ENCODE data around the gene ARHGEF5. TPM values are rescaled to one million over a fixed set of nuclear protein-coding genes. Genes with fewer than 3 reads are reported as not detected.

Gene ARHGEF5
- total and polyA plus RNA-seq, 2 of the 4 experiments (the other 2 are of a cell fraction) = under 0.01 to 0.19 TPM

DNA sequence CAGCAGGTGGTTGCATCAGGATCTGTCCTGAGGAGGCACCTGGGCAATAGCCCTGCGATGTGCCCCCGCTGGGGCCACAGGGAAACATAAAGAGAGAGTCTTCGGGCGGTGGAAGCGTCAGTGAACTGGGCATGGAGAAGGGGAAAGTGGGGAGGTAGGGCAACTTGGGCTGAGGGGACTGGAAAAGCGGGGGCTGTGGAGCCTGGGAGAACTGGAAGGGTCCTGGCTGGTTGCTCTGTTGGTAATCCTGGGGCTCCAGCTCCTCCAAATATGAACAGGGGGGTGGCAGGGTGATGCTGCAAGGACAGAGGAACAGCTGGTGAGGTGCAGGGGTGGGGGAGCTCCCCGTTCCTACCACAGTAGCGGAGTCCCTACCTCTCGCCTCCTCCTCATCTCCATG is 43.1 kb downstream of the ARHGEF5 start:
- Histone ChIP-seq H2AK5ac (ENCODE audit: low read depth, low read length) (no peak overlapping the region), H3K23ac (ENCODE audit: low read depth, low read length) (no peak overlapping the region), H3K14ac (replicated peaks; ENCODE audit: low read depth, low read length) (no peak overlapping the region), H3K9me3 (ENCODE audit: control insufficient read depth, insufficient read depth, low read length) (peaks cover 14% of the 10 kb centered on the region; the same call in 1 of the 2 replicates), H2BK15ac (ENCODE audit: low read depth, low read length) (no peak overlapping the region), H4K91ac (ENCODE audit: insufficient read depth, low read depth, low read length) (no peak overlapping the region), H2AK9ac (replicated peaks; ENCODE audit: low read depth, low read length, poor library complexity) (no peak overlapping the region), H3K27me3 (ENCODE audit: control insufficient read depth, insufficient read depth, low read length) (no peaks in the 10 kb centered on the region), H2BK20ac (ENCODE audit: low read depth, low read length) (no peak overlapping the region), H3K4me3 (ENCODE audit: insufficient read depth, low read depth, low read length) (no peak overlapping the region), H4K8ac (ENCODE audit: low read depth in 2 of 2, low read length in 2 of 2) (no peak overlapping the region), H4K5ac (ENCODE audit: low read depth, low read length) (no peak overlapping the region), H2BK120ac (ENCODE audit: low read depth, low read length) (no peak overlapping the region), H3K56ac (ENCODE audit: extremely low read depth, insufficient read depth, low read length) (no peak overlapping the region), H3K27ac (ENCODE audit: insufficient read depth, low read length) (no peak overlapping the region), H2AFZ (replicated peaks; ENCODE audit: low read length, poor library complexity) (no peak overlapping the region), H3K36me3 (ENCODE audit: control insufficient read depth, insufficient read depth, low read length) (no peaks in the 10 kb centered on the region), H2BK5ac (ENCODE audit: low read depth, low read length, poor library complexity, severe bottlenecking) (no peak overlapping the region), H3K4me2 (ENCODE audit: low read depth, low read length) (no peak overlapping the region), H4K20me1 (ENCODE audit: insufficient read depth, low read length) (no peaks in the 10 kb centered on the region), H3K4me1 (ENCODE audit: control insufficient read depth, insufficient read depth, low read length) (no peaks in the 10 kb centered on the region), H3K9me1 (ENCODE audit: insufficient read depth, low read length) (no peaks in the 10 kb centered on the region), H3K18ac (ENCODE audit: low read depth, low read length) (no peak overlapping the region), H3K9ac (ENCODE audit: low read depth, low read length) (no peak overlapping the region), H3K4ac (ENCODE audit: low read depth, low read length) (no peak overlapping the region), H3K79me1 (ENCODE audit: low read depth in 1 of 2, low read length in 2 of 2) (no peaks in the 10 kb centered on the region)
- ChIA-PET CTCF (no interaction called here), POLR2A (ENCODE audit: unreplicated experiment) (no interaction called here)
- in situ Hi-C loops (cut with MboI; ENCODE audit: low sequenced_read_pairs) (loop anchor here (25.0 kb wide), 1 partner anchor 211 kb away; the partner anchor contains the start of genes ARHGEF35 and CTAGE4), intact Hi-C loops (cut with micrococcal nuclease) (no loop called here), dilution Hi-C loops (cut with HindIII; ENCODE audit: low sequenced_read_pairs, unreplicated experiment) (no loop called here)
- ATAC-seq (ENCODE audit: low read depth) (no peak), DNase-seq (no peak)
- BruUV-seq (replicated peaks) = no TSS peak
- TF ChIP-seq, protein P1, sequence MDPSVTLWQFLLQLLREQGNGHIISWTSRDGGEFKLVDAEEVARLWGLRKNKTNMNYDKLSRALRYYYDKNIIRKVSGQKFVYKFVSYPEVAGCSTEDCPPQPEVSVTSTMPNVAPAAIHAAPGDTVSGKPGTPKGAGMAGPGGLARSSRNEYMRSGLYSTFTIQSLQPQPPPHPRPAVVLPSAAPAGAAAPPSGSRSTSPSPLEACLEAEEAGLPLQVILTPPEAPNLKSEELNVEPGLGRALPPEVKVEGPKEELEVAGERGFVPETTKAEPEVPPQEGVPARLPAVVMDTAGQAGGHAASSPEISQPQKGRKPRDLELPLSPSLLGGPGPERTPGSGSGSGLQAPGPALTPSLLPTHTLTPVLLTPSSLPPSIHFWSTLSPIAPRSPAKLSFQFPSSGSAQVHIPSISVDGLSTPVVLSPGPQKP (IDR thresholded peaks at IDR 0.05; ENCODE audit: borderline replicate concordance, low read depth, low read length) = no peak
- no peak for TF ChIP-seq MXI1 (IDR thresholded peaks at IDR 0.05; ENCODE audit: borderline replicate concordance, low read depth, low read length)
- TF ChIP-seq, protein P2, sequence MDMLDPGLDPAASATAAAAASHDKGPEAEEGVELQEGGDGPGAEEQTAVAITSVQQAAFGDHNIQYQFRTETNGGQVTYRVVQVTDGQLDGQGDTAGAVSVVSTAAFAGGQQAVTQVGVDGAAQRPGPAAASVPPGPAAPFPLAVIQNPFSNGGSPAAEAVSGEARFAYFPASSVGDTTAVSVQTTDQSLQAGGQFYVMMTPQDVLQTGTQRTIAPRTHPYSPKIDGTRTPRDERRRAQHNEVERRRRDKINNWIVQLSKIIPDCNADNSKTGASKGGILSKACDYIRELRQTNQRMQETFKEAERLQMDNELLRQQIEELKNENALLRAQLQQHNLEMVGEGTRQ (IDR thresholded peaks at IDR 0.05; ENCODE audit: low read depth, low read length) = no peak
- no peak for TF ChIP-seq SMC3 (IDR thresholded peaks at IDR 0.05; ENCODE audit: low read depth, low read length)
- WGBS, 2 experiments (ENCODE audit: extremely low coverage in 2 of 2, insufficient read length in 1 of 2) = 55% methylated on average over 2 of the region's 9 CpGs; no CpG with 5 or more reads in 1 of the 2 experiments

Data from IMR-90 (cell line).